Neuronal stem cell (in vitro differentiated cells): Measurements from ENCODE around the gene ARRDC1.

Experiments used
- DNase-seq: peaks from one replicate; pipeline ENCODE4 v3.0.0-alpha.2; 2013; ENCODE audit warnings: low spot score
- H2AFZ ChIP-seq: one replicate; pipeline ENCODE4 v1.6.1; 2013; ENCODE audit warnings: mild to moderate bottlenecking, low read length, inconsistent platforms
- H2AK5ac ChIP-seq: 2 replicates; pipeline ENCODE4 v1.6.1; 2013; ENCODE audit warnings: low read depth, mild to moderate bottlenecking, inconsistent platforms, low read length, moderate library complexity, mixed read lengths
- H2BK120ac ChIP-seq: 2 replicates; pipeline ENCODE4 v1.6.1; 2013; ENCODE audit warnings: low read depth, mild to moderate bottlenecking, inconsistent platforms, low read length, moderate library complexity, mixed read lengths
- H2BK12ac ChIP-seq: one replicate; pipeline ENCODE4 v1.6.1; 2013; ENCODE audit warnings: low read length, inconsistent platforms
- H2BK15ac ChIP-seq: 2 replicates; pipeline ENCODE4 v1.6.1; 2013; ENCODE audit warnings: mild to moderate bottlenecking, low read length, inconsistent platforms, mixed read lengths
- H2BK5ac ChIP-seq: one replicate; pipeline ENCODE4 v1.6.1; 2013; ENCODE audit warnings: inconsistent platforms, mild to moderate bottlenecking, low read length, moderate library complexity
- H3K14ac ChIP-seq: one replicate; pipeline ENCODE4 v1.6.1; 2013; ENCODE audit warnings: low read length, inconsistent platforms
- H3K18ac ChIP-seq: 2 replicates; pipeline ENCODE4 v1.6.1; 2013; ENCODE audit warnings: low read length, inconsistent platforms
- H3K23ac ChIP-seq: 2 replicates; pipeline ENCODE4 v1.6.1; 2013; ENCODE audit warnings: low read depth, mild to moderate bottlenecking, mixed read lengths, low read length, inconsistent platforms; ENCODE audit not compliant: poor library complexity
- H3K27ac ChIP-seq: replicated peaks from 3 replicates; pipeline ENCODE4 v1.5.1; 2013; ENCODE audit warnings: low read length, inconsistent platforms
- H3K27me3 ChIP-seq, 3 experiments: 2 replicates each; pipeline ENCODE4 v1.6.1; 2013; ENCODE audit warnings: low read length in 3 of 3, mild to moderate bottlenecking in 2 of 3, inconsistent platforms in 1 of 3, low read depth in 1 of 3, mixed read lengths in 1 of 3, moderate library complexity in 1 of 3; ENCODE audit not compliant: control insufficient read depth in 3 of 3, insufficient read depth in 3 of 3
- H3K36me3 ChIP-seq, 2 donors: replicated peaks in 1 of 2; 2 replicates each; pipeline ENCODE4 v1.6.1; 2013; ENCODE audit warnings: low read length in 2 of 2; ENCODE audit not compliant: control insufficient read depth in 2 of 2, insufficient read depth in 2 of 2
- H3K4ac ChIP-seq: 2 replicates; pipeline ENCODE4 v1.6.1; 2013; ENCODE audit warnings: inconsistent platforms, mild to moderate bottlenecking, low read length, moderate library complexity
- H3K4me1 ChIP-seq, 2 donors: 1 replicate in 1 of 2; 2 replicates in 1 of 2; pipeline ENCODE4 v1.6.1; 2013; ENCODE audit warnings: low read length in 2 of 2, low read depth in 1 of 2; ENCODE audit not compliant: control insufficient read depth in 2 of 2, insufficient read depth in 1 of 2
- H3K4me2 ChIP-seq: one replicate; pipeline ENCODE4 v1.6.1; 2013; ENCODE audit warnings: mild to moderate bottlenecking, low read length, inconsistent platforms; ENCODE audit not compliant: insufficient read depth, poor library complexity, severe bottlenecking
- H3K4me3 ChIP-seq, 2 donors: 2 replicates each; pipeline ENCODE4 v1.5.1; 2013; ENCODE audit warnings: low read length in 2 of 2, mild to moderate bottlenecking in 2 of 2, inconsistent platforms in 1 of 2, moderate library complexity in 1 of 2
- H3K79me1 ChIP-seq: one replicate; pipeline ENCODE4 v1.6.1; 2013; ENCODE audit warnings: low read depth, mild to moderate bottlenecking, inconsistent platforms, low read length, moderate library complexity
- H3K9ac ChIP-seq: one replicate; pipeline ENCODE4 v1.6.1; 2013; ENCODE audit warnings: mild to moderate bottlenecking, low read depth, low read length, inconsistent platforms; ENCODE audit not compliant: poor library complexity
- H3K9me3 ChIP-seq, 2 donors: replicated peaks in 1 of 2; 2 replicates each; pipeline versions ENCODE3 to v1.6.1; 2013; ENCODE audit warnings: low read length in 2 of 2, mild to moderate bottlenecking in 2 of 2, inconsistent platforms in 1 of 2, low read depth in 1 of 2, mixed read lengths in 1 of 2, moderate library complexity in 1 of 2; ENCODE audit not compliant: control insufficient read depth in 2 of 2, insufficient read depth in 1 of 2
- H4K8ac ChIP-seq: one replicate; pipeline ENCODE4 v1.6.1; 2013; ENCODE audit warnings: low read depth, mild to moderate bottlenecking, inconsistent platforms, low read length, moderate library complexity
- H4K91ac ChIP-seq: one replicate; pipeline ENCODE4 v1.6.1; 2013; ENCODE audit warnings: low read length, low read depth, mild to moderate bottlenecking, inconsistent platforms; ENCODE audit not compliant: poor library complexity
- WGBS, 2 donors: extraction: QIAGEN DNeasy Blood & Tissue Kit; methylation state at CpG; one replicate each; pipeline ENCODE4 v1.1.7; 2013; ENCODE audit warnings: missing lambda C conversion rate in 2 of 2, mixed read lengths in 1 of 2; ENCODE audit not compliant: insufficient read length in 2 of 2, insufficient replicate concordance in 1 of 2; ENCODE audit errors: extremely low coverage in 2 of 2; 5-methylcytosine and 5-hydroxymethylcytosine counted together

ARRDC1 gene

GRCh38 chr9:137614631-137615386, 9.3 kb downstream of the ARRDC1 start:
- Histone ChIP-seq H3K27me3 (no peaks in the 10 kb centered on the region), H2BK15ac (no peak overlapping the region), H2AK5ac (no peak overlapping the region), H3K79me1 (peaks cover 20% of the 10 kb centered on the region), H2BK120ac (no peak overlapping the region), H3K4me3 (no peak overlapping the region), H2BK12ac (peak overlapping the region; percentile 41), H3K14ac (no peak overlapping the region), H3K4me1 (peaks cover 5 to 6% of the 10 kb centered on the region in 2 donors), H2AFZ (no peak overlapping the region), H3K23ac (no peak overlapping the region), H3K4me2 (no peak overlapping the region), H3K4ac (no peak overlapping the region), H3K27ac (no peak overlapping the region), H4K91ac (no peak overlapping the region), H2BK5ac (peak overlapping the region; percentile 35), H3K9ac (no peak overlapping the region), H3K9me3 (no peaks in the 10 kb centered on the region), H3K36me3 (peaks cover 24 to 46% of the 10 kb centered on the region in 2 donors), H3K18ac (no peak overlapping the region), H4K8ac (no peak overlapping the region)
- no peak for DNase-seq
- WGBS, 2 donors = no CpG with 5 or more reads among the region's 25 CpGs

- DNase-seq = no peak
- H3K79me1 ChIP-seq = peaks cover 20% of the 10 kb centered on the region
- WGBS, 2 donors = no CpG with 5 or more reads among the region's 19 CpGs
Observed at GRCh38 chr9:137615387-137615871, 9.9 kb downstream of the ARRDC1 start.

GRCh38 chr9:137618105-137619067, 12.9 kb downstream of the ARRDC1 start, which contains the start of gene EHMT1:
Gene EHMT1, plus strand, starts transcription at chr9:137619005. Its CDS starts 24 bp downstream, at chr9:137619029.
- peak; percentile 94 for DNase-seq
- WGBS, 2 donors = no CpG with 5 or more reads among the region's 94 CpGs
- peak within 1 kb of the TSS; percentile 87 for H2AFZ ChIP-seq

More at GRCh38 chr9:137615387-137615871, 9.9 kb downstream of the ARRDC1 start:
- Histone ChIP-seq H2BK120ac (no peak overlapping the region), H3K27me3 (no peaks in the 10 kb centered on the region), H3K23ac (no peak overlapping the region), H3K18ac (no peak overlapping the region), H3K4me1 (peaks cover 5 to 8% of the 10 kb centered on the region in 2 donors), H4K91ac (no peak overlapping the region), H3K9me3 (no peaks in the 10 kb centered on the region), H3K9ac (no peak overlapping the region), H2AK5ac (no peak overlapping the region), H2BK12ac (no peak overlapping the region), H2BK5ac (peak overlapping the region; percentile 35), H3K4me2 (no peak overlapping the region), H4K8ac (no peak overlapping the region), H3K27ac (no peak overlapping the region), H2BK15ac (no peak overlapping the region), H3K14ac (no peak overlapping the region), H3K4ac (no peak overlapping the region), H2AFZ (no peak overlapping the region), H3K4me3 (peak overlapping the region in 1 of 2 donors; percentile 40), H3K36me3 (peaks cover 24 to 47% of the 10 kb centered on the region in 2 donors)

More at GRCh38 chr9:137618105-137619067, 12.9 kb downstream of the ARRDC1 start, which contains the start of gene EHMT1:
- peak within 1 kb of the TSS; percentile 91 for H2BK5ac ChIP-seq
- H2AK5ac ChIP-seq = peak within 1 kb of the TSS; percentile 79
- no peaks in the 10 kb centered on the region for H3K9me3 ChIP-seq
- no peak within 1 kb of the TSS for H2BK12ac ChIP-seq
- H3K27me3 ChIP-seq = no peaks in the 10 kb centered on the region
- H3K4me1 ChIP-seq = peaks cover 8 to 13% of the 10 kb centered on the region in 2 donors
- peak within 1 kb of the TSS; percentile 54 for H2BK120ac ChIP-seq
- peak within 1 kb of the TSS; percentile 80 for H3K27ac ChIP-seq
- H3K4me2 ChIP-seq = peak within 1 kb of the TSS; percentile 80
- peak within 1 kb of the TSS; percentile 87 to 99 for H3K4me3 ChIP-seq
- peak within 1 kb of the TSS; percentile 42 for H3K4ac ChIP-seq
- no peak within 1 kb of the TSS for H4K8ac ChIP-seq
- H4K91ac ChIP-seq = peak within 1 kb of the TSS; percentile 32
- peaks cover 29 to 68% of the 10 kb centered on the region in 2 donors for H3K36me3 ChIP-seq
- H2BK15ac ChIP-seq = peak within 1 kb of the TSS; percentile 90
- H3K18ac ChIP-seq = peak within 1 kb of the TSS; percentile 94
- peak within 1 kb of the TSS; percentile 98 for H3K23ac ChIP-seq
- H3K9ac ChIP-seq = peak within 1 kb of the TSS; percentile 96
- H3K79me1 ChIP-seq = peaks cover 19% of the 10 kb centered on the region
- peak within 1 kb of the TSS; percentile 87 for H3K14ac ChIP-seq
